NCI-H2196 (cell line): Measurements from ENCODE around the gene SLC12A5.

ENCODE experiments used
- DNase-seq: peaks from one replicate; lab custom pipeline; 2025; ENCODE audit not compliant: unreplicated experiment; lab: John Stamatoyannopoulos, UW

Gene SLC12A5

DNA sequence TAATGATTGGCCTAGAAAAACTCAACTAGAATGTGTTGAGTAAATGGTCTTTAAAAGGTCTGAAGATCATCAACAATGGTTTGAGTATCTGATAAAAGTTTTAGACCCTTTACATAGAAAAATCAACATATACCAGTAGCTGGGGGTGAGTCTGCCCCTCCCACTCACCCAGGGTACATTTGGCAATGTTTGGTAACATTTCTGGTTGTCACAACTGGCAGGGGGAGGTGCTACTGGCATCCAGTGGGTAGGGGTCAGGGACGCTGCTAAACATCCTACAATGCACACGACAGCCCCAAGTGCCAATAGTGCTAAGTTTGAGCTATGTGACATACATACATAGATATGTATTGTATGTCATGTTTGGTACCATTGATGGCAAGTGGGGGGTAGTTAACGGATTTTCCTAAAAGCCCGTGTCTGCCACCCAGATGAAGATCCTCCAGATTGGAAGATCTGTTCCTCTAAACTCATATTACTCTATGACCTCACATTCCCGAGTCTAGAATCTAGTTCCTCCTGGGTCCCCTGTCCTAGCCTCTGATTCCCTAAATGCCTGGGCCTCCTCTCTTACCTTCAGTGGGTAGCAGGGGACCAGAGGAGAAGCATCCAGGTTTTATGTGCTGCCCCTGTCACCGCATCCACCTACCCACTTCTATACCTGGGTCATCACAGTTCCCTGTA, 22.9 kb upstream of the SLC12A5 start:
- DNase-seq = no peak

DNA sequence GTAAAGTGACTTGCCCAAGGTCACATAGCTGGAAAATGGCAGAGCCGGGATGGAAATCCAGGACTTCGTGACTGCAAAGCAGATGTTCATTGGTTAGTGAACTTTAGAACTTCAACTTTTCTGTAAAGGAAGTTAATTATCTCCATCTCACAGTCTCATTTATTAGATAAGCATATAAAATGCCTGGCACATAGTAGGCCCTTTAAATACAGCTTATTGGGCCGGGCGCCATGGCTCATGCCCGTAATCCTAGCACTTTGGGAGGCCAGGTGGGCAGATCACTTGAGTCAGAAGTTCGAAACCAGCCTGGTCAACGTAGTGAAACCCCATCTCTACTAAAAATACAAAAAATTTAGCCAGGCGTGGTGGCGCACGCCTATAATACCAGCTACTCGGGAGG, 22.1 kb upstream of the SLC12A5 start:
- no peak for DNase-seq

DNA sequence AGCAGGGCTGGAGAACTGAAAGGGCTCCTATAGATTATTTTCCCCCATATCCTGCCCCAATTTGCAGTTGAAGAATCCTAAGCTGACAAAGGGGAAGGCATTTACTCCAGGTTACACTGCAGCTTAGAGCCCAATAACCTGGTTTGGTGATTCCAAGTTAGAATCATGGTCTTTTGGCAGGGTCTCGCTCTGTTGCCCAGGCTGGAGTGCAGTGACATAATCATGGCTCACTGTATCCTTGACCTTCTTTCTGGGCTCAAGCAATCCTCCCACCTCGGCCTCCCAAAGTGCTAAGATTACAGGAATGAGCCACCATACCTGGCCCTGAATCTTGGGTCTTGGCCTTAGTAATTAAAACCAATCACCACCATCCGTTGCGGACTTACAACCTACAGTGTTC, 21.3 kb upstream of the SLC12A5 start:
- no peak for DNase-seq

DNA sequence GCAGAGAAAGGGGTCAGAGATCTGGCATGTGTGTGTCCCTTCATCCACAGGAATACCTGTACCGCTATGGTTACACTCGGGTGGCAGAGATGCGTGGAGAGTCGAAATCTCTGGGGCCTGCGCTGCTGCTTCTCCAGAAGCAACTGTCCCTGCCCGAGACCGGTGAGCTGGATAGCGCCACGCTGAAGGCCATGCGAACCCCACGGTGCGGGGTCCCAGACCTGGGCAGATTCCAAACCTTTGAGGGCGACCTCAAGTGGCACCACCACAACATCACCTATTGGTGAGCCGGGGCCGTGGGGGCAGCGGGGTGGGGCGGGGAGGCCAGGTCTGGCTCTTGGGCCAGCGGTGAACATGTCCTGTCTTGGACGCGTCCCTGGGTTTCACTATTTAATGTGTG, 19.2 kb upstream of the SLC12A5 start:
- no peak for DNase-seq

DNA sequence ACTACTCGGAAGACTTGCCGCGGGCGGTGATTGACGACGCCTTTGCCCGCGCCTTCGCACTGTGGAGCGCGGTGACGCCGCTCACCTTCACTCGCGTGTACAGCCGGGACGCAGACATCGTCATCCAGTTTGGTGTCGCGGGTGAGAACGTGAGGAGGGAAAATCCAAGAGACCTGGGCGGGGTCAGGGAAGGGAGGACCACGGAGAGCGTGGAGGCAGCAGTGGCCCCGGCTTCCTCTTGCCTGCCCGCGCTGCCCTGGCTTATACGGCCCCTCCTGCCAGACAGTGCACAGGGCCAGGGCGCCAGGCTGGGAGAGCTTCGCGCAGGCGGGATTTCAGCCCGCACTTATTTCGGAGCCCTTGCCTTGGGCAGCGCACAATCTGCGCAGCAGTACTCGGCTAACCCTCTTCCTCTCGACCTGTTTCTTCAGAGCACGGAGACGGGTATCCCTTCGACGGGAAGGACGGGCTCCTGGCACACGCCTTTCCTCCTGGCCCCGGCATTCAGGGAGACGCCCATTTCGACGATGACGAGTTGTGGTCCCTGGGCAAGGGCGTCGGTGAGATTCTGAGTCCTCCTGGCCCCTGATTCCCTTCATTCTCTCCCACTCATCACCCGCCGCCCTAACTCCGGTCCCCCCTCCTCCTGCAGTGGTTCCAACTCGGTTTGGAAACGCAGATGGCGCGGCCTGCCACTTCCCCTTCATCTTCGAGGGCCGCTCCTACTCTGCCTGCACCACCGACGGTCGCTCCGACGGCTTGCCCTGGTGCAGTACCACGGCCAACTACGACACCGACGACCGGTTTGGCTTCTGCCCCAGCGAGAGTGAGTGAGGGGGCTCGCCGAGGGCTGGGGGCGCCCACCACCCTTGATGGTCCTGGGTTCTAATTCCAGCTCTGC, 18.3 kb upstream of the SLC12A5 start:
- DNase-seq = no peak

DNA sequence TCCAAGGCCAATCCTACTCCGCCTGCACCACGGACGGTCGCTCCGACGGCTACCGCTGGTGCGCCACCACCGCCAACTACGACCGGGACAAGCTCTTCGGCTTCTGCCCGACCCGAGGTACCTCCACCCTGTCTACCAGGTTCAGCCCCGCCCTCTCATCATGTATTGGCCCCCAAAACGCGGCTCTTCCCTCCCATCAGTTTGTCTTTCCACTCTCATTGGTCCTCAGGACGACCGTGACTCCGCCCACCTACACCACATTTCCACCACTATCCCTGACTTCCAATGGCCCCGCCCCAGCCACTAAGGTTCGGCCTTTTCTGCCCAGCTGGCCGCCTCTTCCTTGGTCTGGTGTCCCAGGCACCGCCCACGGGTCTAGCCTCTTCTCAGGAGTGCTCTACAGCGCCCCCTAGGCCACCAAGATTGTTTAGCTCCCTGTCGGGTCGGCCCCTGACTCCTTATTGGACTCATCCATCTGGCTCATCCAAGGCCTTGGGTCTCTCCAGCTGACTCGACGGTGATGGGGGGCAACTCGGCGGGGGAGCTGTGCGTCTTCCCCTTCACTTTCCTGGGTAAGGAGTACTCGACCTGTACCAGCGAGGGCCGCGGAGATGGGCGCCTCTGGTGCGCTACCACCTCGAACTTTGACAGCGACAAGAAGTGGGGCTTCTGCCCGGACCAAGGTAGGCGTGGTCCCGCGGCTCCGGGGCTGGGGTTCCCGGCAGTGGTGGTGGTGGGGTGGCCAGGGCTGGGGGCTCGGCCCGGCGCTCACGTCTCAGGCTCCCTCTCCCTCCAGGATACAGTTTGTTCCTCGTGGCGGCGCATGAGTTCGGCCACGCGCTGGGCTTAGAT, 17.2 kb upstream of the SLC12A5 start:
- DNase-seq = peak; percentile 11

DNA sequence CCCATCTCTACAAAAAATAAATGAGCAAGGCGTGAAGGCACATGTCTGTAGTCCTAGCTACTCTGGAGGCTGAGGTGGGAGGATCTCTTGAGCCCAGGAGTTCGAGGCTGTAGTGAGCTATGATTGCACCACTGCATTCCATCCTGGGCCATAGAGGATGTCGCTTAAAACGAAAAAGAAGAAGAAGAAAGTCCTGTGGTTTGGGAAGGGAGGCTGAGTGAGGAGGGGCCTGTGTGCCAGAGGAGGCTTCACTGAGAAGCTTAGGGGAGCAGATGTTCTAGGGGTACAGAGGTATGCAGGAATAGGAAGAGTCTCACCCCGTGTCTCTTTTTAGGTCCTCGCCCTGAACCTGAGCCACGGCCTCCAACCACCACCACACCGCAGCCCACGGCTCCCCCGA, 16.1 kb upstream of the SLC12A5 start:
- no peak for DNase-seq

DNA sequence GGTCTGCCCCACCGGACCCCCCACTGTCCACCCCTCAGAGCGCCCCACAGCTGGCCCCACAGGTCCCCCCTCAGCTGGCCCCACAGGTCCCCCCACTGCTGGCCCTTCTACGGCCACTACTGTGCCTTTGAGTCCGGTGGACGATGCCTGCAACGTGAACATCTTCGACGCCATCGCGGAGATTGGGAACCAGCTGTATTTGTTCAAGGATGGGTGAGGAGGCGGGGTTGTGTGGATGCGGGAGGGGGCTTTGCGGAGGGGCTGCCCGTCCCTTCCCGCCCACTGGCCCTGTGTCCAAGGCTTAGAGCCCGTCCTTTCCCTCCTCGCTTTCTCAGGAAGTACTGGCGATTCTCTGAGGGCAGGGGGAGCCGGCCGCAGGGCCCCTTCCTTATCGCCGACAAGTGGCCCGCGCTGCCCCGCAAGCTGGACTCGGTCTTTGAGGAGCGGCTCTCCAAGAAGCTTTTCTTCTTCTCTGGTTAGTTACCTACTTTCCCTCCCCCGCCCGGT, 15.6 kb upstream of the SLC12A5 start:
- no peak for DNase-seq

DNA sequence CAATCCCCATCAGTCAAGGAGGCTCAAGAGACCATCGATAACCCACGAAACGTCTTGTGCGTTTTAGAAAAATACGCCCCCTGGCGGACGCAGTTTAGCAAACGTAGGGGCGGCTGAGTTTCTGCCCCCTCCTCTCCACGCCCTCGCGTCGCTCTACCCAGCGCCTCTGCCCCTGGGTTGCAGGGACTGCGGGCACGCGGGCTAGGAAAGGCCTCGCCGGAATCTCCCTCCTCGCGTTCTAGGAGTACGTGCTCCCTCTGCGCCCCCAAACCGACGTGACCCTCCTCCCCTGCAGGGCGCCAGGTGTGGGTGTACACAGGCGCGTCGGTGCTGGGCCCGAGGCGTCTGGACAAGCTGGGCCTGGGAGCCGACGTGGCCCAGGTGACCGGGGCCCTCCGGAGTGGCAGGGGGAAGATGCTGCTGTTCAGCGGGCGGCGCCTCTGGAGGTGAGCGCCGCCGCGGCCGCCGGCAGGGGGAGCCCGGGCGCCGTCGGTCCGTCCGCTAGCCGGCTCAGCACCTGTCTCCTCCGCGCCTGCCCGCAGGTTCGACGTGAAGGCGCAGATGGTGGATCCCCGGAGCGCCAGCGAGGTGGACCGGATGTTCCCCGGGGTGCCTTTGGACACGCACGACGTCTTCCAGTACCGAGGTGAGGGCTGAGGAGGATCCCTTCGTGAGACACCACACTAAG, 15.0 kb upstream of the SLC12A5 start:
- peak; percentile 86 for DNase-seq

DNA sequence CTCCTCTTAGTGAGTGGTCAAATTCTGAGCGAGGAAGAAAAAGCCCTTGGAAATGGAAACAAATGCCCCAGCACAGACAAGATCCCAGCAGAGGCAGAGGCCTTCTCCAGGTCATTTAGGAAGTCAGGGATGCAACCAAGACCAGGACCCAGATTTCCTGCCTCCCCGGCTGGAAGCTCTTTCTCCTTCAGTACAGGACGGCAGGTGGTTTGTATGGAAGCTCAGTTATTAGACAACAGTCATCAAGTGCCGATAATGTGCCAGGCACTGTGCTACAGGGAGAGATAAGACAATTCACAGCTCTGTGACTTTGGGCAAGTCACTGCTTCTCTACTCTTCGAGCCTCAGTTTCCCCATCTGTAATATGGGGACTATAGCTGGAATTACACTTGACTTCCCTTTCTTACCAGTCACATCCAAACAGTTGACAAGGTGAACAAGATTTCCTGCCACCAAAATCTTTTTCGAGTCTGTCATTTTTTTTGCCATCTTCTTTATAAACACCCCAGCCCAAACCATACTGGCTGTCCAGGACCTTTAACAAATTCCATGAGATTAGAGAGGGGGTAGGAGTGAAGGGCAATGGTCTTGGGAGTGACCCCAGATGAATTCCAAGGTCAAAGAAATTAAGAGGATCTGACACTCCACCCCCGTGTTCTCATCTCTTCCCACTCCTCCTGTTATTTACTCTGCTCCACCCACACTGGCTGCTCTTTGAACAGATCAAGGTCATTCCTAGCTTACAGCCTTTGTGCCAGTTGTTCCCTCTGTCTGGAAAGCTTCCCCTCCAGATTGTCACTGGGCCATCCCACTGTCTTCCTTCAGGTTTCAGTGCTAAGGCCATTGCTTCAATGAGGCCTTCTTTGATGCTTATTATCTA, 14.3 kb upstream of the SLC12A5 start:
- DNase-seq = no peak

DNA sequence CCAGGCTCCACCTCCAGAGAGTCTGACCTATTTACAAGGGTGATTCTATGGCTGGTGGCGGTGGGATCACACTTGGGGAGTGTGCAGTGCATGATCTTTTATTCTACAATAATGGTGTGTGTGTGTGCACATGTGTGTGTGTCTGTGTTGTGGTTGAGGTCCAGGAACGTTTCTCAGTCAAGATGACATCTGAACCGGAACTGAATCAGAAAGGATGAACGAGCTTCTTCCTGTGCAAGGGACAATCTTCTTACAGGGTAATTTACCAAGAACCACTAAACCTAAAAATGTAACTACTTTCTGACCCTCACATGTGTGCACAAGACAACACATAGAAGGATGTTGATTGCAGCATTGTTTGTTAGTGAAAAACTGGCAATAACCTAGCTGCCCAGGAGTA, 11.7 kb upstream of the SLC12A5 start:
- DNase-seq = no peak

DNA sequence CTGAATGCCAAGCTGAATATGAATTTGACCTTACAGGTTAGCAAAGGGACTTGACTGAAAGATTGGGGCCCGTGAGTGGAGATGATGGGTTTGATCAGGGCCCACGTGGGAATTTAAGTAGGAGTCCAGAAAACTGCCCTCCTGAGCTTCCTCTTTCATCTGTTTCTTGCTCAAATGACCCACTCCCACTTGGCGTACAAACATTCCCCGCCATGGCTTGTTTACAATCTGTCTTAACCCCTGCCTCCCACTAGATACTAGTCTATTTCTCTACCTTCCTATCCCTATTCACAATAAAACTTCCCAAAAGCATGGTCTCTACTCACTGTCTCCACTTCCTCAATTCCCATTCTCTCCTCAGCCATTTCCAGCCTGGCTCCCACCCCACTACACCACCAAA, 10.9 kb upstream of the SLC12A5 start:
- DNase-seq = no peak

DNA sequence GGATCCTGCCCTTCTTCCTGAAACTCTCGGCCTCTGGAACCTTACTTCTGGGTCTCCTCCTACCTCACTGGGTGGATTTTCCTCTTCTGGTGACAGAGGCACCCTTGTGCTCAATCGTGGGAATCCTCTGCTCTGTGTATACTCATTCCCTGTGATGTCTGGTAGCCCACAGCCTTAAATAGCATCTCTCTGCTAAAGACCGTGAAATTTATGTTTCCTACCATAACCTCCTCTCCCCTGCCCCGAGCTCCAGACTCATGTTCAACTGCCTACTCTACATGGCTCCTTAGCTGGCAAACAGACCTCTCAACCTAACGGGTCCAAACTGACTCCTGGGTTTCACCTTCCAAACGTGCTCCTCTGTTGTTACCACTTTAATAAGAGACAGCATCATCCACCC, 10.4 kb upstream of the SLC12A5 start:
- DNase-seq = no peak

DNA sequence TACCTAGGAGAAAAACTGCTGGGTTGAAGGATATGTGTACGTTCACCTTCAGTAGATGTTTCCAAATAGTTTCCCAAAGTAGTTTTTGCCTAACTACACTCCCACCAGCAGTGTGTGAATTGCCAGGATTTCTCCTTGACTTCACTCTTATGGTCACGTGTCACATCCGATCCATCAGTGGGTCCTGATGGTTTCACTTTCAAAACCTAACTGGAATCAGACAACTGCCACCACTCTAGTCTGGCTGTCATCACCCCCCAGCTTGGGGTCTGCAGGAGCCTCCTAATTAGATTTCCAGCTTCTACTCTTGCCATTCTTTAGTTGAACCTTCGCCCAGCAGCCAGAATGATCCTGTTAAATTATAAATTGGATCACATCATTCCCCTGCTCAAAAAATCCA, 8.5 kb upstream of the SLC12A5 start:
- DNase-seq = no peak

DNA sequence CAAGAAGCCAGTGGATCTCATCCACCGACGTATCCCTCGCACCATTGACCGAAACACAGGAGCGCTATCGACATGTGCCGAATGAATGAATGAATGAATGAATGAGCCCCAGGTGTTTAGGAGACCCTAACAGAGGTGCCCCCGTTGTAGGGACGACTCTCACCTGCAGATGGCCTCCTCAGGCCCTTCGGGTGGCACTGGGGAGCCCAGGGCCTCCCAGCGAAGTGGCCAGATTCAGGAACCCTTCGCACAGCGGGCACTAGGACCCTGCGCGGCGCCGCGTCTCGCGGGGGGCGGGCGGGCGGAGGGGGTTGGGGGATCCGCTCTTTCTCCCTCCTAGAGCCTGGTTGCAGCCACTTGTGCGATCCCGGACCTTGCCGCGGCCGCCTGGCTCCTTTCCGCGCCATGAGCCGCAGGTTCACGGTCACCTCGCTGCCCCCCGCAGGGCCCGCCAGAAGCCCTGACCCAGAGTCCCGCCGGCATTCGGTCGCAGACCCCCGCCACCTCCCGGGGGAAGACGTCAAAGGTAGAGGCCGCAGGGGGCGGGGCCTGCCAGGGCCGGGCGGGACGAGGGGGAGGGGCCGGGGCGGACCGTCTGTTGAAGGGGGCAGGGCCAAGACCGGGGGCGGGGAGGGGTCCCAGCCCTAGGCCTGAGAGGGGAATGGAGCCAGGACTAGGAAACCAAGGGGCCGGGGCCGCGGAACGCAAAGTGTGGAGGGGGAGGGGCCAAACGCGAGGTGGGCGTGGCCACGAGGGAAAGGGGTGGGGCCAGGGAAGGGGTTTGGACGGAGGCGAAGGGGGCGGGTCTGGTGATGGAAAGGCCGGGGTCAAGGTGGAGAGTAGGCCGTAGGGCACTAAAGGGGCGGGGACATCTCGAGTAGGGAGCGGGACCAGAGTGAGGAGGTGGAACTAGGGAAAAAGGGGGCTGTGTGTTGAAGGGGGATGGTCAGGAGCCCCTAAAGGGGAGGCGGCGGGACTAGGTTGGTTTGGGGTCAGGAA, 7.4 kb upstream of the SLC12A5 start:
- peak; percentile 83 for DNase-seq

DNA sequence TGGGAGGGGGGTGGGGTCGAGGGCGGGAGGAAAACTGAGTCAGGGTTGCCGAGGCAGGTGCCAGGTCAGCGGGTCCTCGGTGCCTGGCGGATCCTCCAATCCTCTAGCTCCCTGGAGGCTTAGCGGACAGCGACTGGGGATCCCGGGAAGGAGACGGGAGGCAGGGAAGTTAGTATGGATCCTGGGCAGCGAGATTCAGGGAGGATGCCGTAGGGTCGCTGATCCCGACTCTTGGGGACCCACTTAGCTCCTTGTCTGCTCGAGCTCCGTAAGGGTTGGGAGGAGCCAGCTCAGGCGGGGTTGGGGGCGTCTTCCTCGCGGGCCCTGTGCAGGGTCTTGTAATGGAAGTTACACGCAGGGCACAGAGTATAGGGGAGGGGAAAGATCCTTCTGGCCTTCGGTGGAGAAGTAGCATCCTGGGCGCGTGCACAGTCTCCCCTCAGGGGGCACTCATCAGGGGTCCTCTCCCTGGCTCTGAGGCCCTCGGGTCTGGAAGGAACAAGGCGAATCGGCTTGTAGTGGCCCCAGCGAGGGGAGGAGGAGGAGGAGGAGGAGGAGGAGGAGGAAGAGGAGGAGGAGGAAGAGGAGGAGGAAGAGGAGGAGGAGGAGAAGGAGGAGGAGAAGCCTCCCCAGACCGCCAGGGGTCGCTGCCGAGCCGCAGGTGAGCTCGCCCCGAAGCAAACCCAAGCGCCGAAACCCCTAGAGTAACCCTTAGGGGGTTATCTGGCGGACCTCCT, 6.4 kb upstream of the SLC12A5 start:
- peak; percentile 76 for DNase-seq

DNA sequence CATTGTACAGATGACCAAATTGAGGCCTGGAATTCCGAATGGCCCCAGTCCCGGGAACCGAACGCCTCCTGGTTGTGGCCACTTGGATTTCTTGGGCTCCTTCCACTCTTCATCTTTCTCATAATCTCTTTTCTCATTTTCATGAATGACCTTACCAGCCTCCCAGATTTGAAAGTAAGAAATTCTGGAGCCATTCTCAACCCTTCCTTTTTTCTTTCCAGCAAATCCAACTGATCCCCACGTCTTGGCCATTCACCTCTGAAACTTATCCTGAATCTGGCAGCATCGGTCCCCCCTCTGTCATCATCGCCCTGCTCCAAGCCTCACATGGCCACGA, 5.9 kb upstream of the SLC12A5 start:
- DNase-seq = no peak

DNA sequence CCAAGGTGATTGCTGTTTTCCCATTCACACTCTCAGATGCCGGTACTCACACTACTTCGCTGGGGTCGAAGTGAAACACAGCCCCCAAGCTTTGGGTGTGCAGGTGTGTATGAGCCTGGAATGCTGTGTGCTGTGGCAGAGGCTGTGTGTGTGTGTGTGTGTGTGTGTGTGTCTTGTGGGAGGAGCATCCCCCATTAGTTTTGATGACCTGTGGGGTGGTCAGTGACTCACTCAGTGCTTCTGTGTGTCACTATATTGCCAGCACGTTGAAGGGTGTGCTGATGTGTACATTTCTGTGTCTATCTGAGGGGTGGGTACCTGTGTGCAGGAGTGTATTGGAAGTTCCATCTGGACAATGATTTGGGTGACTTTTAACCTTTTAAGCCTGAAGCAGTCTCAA, 5.0 kb upstream of the SLC12A5 start:
- DNase-seq = no peak
